ENCODE results near the gene SFSWAP.
"Not testable (repeated sequence)": the region's sequence is repeated elsewhere in the genome, so short reads cannot be mapped to it uniquely, and the experiment has no call there.

SFSWAP gene

DNA sequence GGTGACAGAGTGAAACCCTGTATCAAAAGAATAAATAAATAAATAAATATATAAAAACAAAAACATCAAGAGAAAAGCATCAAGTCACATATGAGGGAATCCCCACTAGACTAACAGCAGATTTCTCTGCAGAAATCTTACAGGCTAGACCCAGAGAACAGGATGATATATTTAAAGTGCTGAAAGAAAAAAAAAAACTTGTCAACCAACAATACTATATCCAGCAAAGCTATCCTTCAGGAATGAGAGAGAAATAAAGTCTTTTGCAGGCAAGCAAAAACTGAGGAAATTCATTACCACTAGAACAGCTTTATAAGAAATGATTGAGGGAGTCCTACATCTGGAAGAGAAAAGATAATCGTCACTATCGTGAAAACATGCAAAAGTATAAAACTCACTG is 6.4 kb upstream of the SFSWAP start:
- DNase-seq, result no peak

DNA sequence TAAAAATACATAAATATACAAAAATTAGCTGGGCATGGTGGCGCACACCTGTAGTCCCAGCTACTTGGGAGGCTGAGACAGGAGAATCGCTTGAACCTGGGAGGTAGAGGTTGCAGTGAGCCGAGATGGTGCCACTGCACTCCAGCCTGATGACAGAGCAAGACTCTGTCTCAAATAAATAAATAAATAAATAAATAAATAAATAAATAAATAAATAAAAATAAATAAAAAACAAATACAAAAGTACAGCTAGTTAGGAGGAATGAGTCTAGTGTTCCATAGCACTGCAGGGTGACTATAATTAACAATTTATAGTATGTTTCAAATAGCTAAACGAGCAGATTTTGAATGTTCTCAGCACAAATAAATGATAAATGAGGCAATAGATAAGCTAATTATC is 4.2 kb upstream of the SFSWAP start:
- DNase-seq, result not testable (repeated sequence)

DNA sequence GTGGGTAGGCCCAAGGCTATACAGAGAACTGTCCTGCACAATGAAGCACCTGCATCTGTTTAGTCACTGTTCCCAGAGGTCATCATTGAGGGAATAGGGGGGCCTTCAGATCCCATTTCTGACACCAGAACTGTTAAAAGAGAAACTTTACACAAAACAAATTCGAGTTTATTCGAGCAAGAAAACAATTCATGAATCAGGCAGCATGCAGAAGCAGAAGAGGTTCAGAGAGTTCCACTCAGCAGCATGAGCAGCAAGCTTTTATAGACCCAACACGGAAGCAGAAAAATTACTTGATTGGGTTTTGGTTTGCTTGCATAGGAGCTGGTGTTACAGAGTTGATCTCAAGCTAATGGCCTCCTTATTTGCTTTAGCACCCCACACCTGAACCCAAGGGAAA is 1.7 kb upstream of the SFSWAP start:
- DNase-seq, result no peak

DNA sequence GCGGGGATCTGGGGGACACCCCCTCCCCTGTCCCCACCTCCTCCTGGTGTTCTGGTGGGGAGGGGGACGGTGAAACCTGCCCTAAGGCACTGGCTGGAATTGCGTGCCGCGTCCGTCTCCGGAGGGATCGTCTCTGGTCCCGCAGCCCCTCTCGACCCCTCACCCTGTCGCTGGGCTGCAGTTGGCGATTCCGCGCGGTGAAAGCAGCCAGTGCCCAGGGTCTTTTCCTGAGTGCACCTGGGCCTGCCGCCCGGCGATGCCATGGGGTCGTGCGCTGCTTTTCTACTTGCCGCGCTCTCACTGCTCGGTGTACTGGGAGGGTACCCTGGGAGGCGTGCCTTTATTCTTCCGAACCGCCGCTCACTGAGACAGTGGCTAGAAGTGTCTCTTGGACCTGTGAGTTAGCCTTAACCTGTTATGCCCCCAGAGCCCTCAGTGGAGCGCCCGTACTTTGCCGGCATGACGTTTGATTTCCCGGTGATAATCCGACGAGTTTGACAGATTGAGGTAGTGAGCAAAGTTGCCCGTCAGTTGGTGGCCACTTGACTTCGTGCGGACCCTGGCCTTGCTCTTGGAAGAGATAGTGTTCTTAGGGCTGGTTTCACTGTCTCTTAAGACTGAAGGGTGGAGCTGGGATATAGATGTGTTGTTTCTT is 788 bp downstream of the SFSWAP start:
- DNase-seq, result no peak

DNA sequence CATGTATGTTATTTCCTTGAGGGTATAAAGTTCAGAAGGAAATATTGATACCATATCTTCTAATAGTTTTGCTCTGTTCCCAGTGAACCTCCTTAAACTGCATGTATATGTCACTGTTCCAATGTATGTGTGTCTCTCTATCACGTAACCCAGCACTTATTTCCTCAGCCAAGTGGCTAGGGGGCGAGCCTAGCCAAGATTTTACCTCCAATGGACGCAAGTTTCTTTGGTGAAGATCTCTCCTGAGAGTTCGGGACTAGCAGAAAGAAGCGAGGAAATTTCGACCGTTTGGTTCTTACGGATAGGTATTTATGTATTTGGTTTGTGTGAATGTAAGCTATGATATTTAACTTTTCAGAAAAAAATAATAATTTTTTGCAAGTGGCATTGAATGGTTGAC is 2.5 kb downstream of the SFSWAP start:
- DNase-seq, result no peak

DNA sequence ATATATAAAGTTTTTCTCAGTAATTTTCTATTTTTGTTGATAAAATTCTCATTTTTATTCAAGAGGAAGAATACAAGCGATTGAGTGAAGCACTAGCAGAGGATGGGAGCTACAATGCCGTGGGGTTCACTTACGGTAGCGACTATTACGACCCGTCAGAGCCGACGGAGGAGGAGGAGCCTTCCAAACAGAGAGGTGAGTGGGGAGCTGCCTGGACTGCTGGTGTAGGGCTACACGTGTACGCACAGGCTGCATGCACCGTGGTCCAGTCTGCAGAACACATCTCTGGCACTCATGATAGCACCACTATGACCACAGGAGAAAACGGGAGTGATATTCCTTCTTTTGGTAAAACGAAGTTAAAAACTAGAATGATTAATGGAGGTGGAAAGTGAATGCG is 3.9 kb downstream of the SFSWAP start:
- DNase-seq, result no peak

DNA sequence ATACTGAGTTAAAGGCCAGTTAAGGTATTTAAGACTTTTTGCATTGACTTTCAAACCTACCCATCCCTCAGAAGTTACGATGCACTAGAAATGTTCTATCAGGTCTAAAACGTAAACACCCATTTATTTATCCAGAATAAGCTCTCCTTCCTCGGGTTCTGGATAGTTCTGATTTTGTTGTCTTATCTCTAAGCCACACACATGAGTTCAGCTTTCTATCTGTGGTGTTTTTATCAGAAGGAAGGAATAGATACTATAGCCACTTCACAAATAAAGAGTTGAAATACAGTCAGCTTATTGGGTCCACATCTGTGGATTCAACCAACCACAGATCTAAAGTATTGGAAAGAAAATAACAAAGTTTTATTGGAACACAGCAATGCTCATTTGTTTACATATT is 5.4 kb downstream of the SFSWAP start:
- DNase-seq, result no peak

DNA sequence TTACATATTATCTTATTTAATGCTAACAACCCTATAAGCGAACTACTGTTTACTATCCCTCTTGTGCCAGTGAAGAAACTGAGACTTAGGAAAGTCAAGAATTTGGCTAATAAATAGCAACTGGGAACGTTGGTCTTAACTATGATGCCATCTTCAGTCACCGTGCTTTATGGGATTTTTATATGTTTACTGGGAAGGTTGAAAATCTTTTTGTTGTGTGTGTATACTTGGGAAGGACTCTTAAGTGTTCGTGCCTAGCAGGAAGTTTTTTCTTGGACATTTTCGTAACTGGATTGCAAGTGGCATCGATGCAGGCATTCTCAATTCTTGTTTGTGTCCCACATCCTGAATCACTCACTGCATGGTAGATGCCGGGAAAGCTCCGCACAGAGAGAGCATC is 9.4 kb downstream of the SFSWAP start:
- no peak for DNase-seq

DNA sequence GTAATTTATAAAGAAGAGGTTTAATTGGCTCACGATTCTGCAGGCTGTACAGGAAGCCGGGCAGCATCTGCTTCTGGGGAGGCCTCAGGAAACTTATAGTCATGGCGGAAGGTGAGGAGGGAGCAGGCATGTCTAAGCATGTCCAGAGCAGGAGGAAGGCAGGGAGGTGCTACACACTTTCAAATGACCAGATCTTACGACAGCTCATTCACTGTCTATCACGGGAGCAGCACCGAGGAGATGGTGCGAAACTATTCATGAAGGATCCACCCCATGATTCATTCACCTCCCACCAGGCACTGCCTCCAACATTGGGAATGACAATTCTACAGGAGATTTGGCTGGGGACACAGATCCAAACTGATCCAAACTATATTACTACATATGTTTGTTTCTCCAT is 10.0 kb downstream of the SFSWAP start:
- no peak for DNase-seq

DNA sequence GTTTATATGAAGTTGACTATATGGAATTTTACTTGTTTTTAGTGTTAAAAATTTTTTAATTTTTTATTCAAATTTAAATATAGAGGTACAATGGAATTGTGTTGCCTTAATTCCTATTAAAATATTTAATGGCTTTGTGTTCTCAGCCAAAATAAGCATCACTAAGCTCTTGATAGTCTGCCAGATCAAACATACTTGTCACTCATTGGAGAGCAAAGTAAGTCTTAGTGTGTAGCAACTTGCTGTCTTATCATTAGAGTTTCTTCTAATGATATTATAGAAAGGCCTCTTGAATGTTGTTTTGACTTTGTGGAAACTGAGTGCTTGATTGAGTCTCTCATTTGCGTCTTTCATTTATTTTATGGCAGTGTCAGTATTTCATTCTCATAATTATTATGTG is 10.7 kb downstream of the SFSWAP start:
- no peak for DNase-seq

DNA sequence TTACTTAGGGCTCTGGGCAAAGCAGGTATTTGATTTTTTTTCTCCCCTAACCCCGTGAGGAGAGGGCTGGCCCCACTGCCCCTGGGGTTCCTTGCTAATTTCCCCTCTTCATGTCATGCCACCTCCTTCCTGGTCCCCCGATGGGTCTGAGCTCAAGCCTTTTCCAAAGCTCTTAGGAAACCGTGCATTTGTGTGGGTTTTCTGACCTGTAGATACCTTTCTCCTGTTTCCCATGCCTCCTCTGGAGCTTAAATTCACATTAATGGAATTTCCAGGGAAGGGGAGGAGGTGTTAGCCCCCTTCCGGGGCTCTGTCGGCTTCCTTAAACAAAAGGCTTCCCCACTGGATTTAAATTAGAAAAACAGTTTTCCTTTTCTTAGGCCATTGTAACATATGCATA is 12.6 kb downstream of the SFSWAP start:
- DNase-seq, result no peak

DNA sequence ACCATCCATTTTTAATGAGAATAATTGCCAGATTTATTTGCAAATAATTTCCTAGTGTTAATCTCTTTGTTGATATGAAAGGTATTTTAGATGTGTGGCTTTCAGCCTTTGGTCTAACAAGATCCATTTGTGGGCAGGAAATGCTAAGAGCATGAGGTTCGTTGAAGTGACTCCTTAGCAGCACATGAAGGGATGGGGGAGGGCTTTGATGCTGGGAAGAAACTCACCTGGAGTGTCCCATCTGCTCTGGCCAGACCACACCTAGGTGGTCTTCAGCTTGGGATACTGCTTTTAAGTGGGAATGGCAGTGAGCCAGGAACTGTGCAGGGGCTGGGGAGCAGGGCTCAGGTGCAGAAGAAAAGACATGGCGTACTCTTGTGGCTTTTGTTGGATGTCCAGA is 13.6 kb downstream of the SFSWAP start:
- DNase-seq, result no peak

DNA sequence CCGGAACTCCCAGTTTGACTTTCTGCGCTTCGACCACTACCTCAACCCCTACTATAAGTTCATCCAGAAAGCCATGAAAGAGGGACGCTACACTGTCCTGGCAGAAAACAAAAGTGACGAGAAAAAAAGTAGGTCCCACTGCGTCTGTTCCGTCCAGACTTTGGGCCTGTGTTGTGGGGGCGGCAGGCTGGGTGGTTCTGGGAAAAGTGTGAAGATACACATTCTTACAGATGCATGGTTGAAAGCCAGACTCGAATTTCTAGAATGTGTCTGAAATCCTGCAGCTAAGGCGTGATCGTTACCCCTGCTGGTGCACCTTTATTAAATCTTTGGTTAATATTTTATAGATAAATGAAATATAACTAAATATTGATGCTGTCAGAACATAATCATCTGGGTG is 14.6 kb downstream of the SFSWAP start:
- DNase-seq, result no peak

DNA sequence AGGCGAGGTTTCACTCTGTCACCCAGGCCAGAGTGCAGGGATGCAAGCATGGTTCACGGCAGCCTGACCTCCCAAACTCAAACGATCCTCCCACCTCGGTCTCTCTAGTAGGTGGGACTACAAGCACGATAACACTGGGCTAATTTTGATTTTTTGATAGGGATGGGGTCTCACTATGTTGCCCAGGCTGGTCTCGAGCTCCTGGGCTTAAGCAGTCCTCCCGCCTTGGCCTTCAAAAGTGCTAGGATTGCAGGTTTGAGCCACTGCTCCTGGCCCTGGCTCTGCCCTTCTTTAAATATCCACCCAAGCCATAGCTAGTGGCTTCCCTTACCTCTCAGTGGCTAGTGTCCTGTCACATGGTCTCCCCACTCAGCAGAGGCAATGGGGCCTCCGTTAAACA is 17.8 kb downstream of the SFSWAP start:
- no peak for DNase-seq

DNA sequence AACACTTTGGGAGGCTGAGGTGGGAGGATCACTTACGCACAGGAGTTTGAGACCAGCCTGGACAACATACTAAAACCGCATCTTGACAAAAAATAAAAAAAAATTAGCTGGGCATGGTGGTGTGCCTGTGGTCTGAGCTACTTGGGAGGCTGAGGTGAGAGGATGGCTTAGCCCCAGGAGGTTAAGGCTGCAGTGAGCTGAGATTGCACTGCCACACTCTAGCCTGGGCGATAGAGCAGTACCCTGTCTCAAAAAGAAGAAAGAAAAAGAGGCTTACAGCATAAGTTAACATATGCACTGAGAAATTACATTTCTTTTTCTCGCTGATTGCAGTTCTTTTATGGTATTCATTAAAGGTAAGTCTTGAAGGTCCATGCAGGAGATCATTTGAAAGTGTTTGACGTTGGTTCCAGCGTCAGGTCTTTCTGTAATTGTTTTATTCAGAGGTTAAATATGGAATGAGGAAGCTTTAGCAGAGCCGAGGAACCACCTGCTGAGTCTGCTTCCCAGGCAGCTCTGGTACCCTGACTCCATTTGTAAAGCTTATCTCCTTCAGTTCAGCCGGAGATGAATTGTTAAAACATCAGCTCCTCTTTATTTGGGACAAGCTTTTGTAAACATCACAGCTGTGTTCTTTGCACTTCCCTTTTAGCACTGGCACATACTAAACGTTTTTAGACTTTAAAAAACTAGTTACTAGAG is 18.5 kb downstream of the SFSWAP start:
- DNase-seq, result no peak

DNA sequence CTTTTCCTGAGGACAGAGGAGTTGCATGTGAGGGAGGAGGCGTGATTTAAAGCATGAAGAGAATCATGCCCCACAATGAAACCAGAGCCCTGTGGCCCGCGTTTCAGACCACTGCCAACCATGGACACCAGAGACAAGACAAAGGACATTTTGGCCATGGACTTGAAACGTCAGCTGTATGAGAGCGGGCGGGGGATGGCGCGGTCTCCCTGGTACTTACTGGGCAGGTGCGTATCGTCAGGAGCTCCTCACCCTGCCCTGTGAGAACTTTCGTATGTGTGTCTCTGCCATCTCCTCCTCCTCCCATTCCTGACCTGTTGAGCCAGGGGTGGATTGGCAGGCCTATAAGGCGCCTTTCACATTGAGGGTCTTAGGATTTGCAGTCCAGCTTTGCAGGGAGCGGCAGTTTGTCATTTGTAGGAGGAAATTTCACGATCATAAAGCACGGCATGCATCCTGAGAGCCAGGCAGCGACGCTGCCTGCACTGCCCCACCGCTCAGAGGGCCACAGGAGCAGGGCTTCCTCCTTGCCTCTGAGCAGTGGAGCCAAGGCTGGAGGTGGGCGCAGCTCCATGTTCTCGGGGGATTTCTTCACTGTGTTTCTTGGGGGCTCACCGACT is 22.2 kb downstream of the SFSWAP start:
- DNase-seq, result no peak

DNA sequence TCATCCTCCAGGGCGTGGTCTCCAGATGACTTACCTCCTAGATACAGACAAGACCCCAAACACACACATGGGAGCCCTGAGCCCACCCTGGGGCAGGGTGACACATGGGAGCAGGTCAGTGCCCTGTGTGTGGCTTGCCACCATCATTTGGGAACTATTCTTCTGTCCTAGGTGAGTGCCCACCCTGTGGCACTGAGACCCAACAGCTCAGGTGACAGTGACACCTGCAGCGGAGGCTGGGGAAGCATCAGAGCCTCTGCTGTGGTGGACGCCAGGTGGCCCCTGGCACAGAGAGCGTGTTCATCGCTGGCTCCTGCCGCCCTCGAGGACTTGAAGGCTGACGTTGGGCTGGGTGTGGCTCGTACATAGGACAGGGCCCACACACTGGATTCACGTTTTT is 23.0 kb downstream of the SFSWAP start:
- DNase-seq, result no peak

DNA sequence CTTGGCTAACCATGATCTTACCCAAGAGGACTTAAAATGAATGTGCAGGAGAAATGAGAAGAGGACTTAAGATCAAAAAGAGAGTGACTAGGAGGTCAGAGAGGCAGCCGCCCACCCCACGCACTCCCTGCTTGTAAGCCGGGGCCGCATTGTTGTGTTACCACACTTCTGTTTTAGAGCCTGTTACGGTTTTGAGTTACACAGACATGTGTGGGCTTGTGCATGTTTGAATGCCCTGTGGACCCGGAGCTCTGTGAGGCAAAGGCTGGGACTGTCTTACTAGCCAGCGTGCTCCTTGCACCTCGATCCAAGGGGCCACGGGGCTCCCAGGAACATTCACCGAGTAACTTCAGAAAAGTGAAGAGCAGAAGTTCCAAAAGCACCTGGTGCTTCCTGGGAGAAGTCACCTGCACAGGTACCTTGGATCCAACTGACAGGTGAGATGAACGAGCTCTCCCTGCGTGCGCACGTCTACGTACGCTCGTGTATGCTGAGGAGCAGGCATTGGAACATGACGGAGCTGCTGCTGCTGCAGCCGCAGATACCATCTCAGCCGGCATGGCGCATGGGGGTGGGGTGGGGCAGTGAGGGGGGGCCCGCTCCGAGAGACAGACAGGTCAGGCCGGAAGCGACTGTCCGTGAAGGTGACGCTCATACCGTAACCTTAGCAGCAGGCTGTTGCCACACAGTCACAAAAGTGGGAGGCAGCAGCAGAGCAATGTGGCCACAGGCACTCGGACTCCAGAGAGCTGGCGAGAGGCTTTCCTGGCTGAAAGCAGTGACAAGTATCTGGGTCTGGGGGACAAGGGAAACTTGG is 23.7 kb downstream of the SFSWAP start:
- DNase-seq, result no peak

DNA sequence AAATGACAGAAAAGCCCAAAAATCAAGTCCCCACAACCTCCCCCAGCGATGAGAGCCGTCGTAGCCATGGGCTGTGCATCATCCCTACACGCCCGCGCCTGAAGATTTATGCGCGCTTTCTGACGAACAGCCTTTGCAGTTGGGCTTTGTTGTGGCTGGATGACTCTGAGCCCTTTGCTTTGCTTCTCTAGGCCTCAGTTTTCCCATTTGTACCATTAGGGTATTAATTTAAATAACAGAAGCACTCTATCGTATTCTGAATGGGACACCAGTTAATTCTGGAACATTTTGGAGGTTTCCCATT is 24.2 kb downstream of the SFSWAP start:
- no peak for DNase-seq

DNA sequence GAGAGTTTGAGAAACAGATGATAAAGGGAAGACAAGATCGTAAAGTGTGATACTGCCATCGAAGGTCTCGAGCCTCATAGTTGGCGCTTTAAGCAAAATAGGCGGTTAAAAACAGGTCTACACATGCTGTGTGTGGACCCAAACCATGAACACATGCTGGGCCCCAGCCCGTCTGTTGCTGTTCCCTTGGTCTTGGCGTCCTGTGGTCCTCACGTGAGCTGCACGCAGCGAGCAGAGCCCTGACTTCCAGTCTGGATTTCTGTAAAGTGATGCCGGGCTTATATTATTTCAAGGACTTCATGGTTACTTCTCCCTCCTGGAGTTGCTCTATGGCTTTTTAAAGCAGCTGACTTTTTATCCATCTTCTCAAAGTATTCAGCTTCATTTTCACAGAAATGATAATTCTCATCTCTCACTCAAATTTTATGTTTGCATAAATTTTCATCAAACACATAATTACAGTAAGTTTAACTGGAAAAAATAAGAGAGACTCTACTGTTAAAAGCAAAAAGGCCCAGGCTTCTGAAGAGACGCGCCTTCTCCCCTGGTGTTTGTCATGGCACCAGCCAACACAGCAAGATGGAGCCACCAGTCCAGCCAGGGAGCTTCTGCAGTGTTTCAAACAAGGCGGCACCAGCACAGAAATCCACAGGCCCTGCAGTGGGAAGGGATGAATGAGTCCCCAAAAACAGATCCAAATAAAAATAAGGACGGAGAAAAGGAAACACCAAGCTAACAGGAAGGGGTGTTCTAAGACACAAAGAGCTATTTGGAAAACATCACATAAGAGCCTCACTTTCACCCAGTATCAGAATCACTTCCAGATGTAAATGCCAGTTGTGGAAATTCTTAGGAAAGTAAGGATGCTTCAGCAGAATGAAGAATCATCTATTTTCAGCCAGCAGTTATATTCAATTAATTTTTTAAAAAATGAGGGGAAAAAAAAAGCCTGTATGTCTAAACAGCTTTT is 24.9 kb downstream of the SFSWAP start:
- no peak for DNase-seq

DNA sequence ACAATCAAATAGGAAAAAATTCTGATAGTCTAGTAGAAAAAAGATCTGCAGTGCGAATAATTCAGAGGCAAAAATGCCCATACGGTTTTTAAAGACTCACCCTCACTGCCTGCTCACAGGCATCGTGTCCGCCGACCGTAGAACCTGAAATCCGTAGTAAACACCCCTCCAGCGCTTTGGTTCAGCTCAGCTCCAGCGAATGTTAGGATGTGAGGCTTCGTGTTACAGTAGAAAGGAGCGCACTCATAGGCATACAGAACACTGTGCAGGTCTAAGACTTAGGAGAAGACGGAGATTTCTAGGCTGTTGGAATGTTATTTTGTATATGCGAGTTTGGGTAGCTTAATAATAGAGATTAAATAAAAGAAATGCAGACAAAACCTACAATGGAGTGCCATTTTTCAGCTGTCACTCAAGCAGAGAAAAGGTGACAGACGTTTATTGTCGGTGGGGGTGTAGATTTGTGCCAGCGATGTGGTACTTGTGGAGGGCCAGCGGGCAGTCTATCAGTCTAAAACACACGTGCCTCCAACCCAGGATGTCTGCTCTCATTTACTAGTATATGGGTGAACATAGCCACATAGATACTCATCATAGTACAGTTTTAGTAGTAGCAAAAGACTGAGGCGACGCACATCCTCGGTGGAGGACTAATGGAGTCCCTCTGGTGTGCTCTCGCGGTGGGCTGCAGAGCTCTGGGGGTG is 25.7 kb downstream of the SFSWAP start:
- no peak for DNase-seq

All from 8988T (cell line).